GM18507 (cell line): ENCODE results near the gene TEX13A.
"Not testable (repeated sequence)": the region's sequence is repeated elsewhere in the genome, so short reads cannot be mapped to it uniquely, and the experiment has no call there.

ENCODE experiments used
- DNase-seq: peaks from one replicate; pipeline ENCODE4 v3.0.0; 2011; ENCODE audit warnings: low read depth; ENCODE audit not compliant: insufficient read length; ENCODE audit errors: extremely low spot score
- FAIRE-seq: peaks from 2 replicates; lab custom pipeline; 2011; peaks lifted over from hg19 to GRCh38; lab: Jason Lieb, UNC

TEX13A gene, protein sequence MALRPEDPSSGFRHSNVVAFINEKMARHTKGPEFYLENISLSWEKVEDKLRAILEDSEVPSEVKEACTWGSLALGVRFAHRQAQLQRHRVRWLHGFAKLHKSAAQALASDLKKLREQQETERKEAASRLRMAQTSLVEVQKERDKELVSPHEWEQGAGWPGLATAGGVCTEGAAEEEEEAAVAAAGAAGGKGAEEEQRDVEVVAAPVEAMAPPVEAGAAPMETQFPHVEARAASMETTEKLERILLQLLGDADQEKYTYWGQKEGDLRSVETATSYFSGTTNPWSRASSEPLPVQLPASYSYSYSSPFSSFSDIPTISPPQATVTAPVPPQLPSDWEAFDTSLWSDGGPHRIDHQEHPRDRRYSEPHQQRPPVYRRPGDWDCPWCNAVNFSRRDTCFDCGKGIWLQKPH

GRCh38 chrX:105220636-105221035 is at the start of gene TEX13A:
Gene TEX13A (minus strand): TSS chrX:105220694. CDS start chrX:105220397, 297 bp downstream.
- FAIRE-seq = no peak

GRCh38 chrX:105269386-105269785 is 48.9 kb upstream of the TEX13A start:
- FAIRE-seq (no peak), DNase-seq (no peak)

More at GRCh38 chrX:105220636-105221035, at the start of gene TEX13A:
- DNase-seq = no peak

GRCh38 chrX:105267167-105267566 is 46.7 kb upstream of the TEX13A start:
- DNase-seq (no peak), FAIRE-seq (no peak)

GRCh38 chrX:105266456-105266855 is 46.0 kb upstream of the TEX13A start:
- FAIRE-seq (no peak), DNase-seq (no peak)

GRCh38 chrX:105265093-105265492 is 44.6 kb upstream of the TEX13A start:
- FAIRE-seq (no peak), DNase-seq (no peak)

DNA sequence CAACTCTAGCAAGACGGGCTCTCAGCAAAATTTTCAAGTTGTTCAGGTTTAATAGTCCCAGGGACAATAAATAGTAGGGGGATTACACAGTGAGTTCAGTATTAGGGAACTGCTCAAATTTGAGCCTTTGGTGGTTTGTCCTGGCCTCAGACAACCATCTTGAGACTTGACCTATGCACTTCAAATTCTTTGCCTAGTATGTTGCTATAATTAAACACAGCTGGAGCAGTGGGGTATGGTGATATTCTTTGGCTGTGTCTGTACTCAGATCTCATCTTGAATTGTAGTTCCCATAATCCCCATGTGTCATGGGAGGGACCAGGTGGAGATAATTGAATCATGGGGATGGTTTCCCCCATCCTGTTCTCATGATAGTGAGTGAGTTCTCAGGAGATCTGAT is 43.3 kb upstream of the TEX13A start:
- no peak for DNase-seq
- FAIRE-seq = no peak

- FAIRE-seq = no peak
Measured at GRCh38 chrX:105263171-105263570, 42.7 kb upstream of the TEX13A start.

DNA sequence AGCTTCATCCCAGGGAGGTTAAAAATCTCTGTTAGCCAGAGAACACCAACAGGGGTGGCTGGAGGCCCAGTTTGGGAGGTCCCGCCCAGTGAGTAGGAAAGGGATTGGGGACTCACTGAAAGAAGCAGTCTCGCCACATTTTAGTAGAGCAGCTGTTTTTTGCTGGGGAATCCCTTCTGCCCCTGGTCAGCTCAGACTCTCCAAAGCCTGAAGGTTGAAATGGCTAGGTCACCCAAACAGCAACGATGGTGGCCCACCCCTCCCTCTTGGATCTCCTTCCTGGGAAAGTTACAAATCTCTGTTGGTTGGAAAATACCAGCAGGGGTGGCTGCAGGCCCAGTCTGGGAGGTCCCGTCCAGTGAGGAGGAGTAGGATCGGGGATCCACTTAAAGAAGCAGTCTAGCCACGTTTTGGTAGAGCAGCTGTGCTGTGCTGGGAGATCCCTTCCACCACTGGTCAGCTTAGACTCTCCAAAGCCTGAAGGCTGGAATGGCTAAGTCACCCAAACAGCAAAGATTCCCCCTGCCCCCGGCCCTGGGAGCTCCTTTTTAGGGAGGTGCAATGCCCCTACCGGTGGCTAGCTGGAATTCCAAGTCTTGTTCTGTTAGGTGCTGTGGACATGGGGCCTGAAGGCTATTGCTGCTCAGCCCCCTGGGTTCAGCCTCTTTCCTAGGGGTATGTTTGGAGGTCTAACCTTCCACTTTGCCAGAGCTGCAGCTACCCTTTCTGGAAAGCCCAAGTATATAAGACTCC is 40.0 kb upstream of the TEX13A start:
- DNase-seq (no peak), FAIRE-seq (no peak)

More at GRCh38 chrX:105263171-105263570, 42.7 kb upstream of the TEX13A start:
- no peak for DNase-seq

- no peak for FAIRE-seq
Measured at GRCh38 chrX:105241056-105241455, 20.6 kb upstream of the TEX13A start.

DNA sequence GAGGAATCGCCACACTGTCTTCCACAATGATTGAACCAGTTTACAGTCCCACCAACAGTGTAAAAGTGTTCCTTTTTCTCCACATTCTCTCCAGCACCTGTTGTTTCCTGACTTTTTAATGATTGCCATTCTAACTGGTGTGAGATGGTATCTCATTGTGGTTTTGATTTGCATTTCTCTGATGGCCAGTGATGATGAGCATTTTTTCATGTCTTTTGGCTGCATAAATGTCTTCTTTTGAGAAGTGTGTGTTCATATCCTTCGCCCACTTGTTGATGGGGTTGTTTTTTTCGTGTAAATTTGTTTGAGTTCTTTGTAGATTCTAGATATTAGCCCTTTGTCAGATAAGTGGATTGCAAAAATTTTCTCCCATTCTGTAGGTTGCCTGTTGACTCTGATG is 16.9 kb upstream of the TEX13A start:
- not testable (repeated sequence) for DNase-seq, FAIRE-seq

More at GRCh38 chrX:105241056-105241455, 20.6 kb upstream of the TEX13A start:
- DNase-seq = no peak

DNA sequence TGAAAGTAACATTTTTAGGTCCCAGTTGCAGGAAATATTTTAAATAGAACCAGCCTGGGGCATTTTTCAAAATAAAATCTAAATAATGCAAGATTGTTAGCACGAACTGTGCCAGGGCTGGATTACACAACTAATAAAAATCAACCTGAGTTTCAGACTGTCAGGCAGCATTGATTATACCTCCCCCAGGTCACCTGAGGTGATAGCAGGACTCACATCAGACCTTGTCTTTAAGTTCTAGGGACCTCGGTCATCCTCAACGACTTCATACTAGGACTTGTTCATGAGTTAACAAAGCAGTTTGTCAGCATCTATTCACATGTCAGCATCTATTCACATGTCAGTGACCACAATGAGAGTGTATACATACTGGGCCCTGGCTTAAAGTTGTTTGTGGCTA is 8.7 kb upstream of the TEX13A start:
- FAIRE-seq (no peak), DNase-seq (no peak)

- no peak for FAIRE-seq
- DNase-seq = no peak
Measured at GRCh38 chrX:105228602-105229001, 8.1 kb upstream of the TEX13A start.

DNA sequence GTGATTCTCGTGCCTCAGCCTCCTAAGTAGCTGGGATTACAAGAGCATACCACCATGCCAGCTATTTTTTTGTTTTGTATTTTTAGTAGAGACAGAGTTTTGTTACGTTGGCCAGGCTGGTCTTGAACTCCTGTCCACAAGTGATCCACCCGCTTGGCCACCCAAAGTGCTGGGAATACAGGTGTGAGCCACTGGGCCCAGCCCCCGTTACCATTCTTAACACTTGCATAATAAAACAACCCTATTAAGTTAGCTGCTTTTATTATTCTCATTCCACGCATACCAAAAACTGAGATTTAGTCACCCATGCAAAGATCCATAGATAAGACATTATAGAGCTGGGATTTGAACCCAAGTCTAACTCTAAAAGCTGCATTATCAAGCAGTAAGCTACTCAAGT is 6.0 kb upstream of the TEX13A start:
- FAIRE-seq = no peak
- no peak for DNase-seq

- FAIRE-seq (no peak), DNase-seq (no peak)
Measured at GRCh38 chrX:105221374-105221773, 880 bp upstream of the TEX13A start.

DNA sequence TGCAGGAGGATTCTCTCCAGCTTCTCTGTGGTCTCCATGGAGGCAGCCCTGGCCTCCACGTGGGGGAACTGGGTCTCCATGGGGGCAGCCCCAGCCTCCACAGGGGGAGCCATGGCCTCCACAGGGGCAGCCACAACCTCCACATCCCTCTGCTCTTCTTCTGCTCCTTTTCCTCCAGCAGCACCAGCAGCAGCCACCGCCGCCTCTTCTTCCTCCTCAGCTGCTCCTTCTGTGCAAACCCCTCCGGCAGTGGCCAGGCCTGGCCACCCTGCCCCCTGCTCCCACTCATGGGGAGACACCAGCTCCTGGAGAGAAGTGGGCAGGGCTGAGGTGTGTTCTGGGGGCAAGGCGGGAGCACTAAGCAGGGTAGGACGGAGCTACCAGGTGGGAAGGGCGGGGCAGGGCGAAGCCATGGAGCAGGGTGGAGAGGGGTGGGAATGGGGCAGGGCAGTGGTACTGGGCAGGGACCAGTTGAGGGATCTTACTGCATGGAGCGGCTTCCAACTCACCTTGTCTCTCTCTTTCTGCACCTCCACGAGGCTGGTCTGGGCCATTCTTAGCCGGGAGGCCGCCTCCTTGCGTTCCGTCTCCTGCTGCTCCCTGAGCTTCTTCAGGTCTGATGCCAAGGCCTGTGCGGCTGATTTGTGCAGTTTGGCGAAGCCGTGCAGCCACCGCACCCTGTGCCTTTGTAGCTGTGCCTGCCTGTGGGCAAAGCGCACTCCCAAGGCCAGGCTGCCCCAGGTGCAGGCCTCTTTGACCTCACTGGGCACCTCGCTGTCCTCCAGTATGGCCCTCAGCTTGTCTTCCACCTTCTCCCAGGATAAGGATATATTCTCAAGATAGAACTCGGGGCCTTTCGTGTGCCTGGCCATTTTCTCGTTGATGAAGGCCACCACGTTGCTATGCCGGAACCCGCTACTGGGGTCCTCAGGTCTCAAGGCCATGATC is 766 bp downstream of the TEX13A start:
- no peak for FAIRE-seq

DNA sequence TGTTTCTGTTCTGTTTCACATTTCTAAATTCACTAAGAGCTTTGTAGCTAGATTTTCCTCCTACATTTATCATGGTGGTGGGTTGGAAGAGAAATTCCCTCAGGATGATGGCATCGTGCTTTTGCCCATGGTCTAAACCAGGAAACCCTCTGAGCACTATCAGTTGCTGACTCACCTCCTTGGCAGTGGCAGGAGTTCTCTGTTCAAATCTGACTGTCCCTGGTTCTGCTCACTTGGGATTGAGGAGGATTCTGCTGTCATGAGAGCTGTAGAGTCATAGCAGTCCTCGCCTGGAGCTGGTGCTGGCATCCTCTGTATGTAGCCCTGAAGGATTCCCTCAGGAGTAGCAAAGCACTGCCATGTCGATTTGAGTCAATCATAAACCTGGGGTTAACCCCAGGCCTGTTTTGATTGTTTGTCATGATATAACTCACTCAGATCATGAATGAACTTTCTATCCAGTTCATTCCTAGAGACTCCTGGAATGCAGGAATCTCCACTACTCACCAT is 9.4 kb downstream of the TEX13A start:
- DNase-seq (no peak), FAIRE-seq (no peak)

More for the DNA sequence above, 766 bp downstream of the TEX13A start:
- DNase-seq = no peak

DNA sequence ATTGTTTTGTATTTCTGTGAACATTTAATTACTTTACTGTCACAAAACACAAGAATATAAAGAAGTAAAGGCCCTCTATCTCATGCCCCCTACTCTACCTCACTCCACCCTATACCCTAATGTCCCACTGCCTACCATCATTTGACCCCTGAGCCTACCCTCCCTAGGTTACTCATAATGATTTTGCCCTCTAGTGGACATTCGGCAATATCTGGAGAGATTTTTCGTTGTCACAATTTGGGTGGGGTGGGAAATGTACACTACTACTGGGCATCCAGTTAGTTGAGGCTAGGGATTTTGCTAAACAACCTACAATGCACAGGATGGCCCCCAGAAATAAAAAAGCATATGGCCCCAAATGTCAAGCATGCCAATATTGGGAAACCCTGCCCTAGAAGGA is 10.2 kb downstream of the TEX13A start:
- no peak for DNase-seq
- no peak for FAIRE-seq

DNA sequence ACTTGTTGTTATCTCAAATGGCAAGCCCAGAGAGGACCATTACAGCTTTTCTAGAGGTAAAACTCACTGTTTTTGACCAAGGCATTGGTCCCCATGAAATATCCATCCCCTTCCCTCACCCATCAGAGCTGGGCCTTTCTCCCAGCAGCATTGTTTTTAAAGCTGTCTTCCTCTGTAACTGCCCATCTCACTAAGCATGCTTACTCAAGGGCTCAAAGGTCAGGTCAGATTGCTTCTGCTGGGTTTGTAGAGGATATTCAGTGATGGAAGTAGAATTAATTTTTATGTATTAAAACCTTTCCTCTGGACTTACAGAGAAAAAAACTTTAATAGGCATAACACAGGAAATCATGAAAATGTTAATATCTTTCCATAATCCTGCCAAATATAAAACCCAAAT is 11.1 kb downstream of the TEX13A start:
- DNase-seq (no peak), FAIRE-seq (no peak)

- DNase-seq (no peak), FAIRE-seq (no peak)
Measured at GRCh38 chrX:105191878-105192277, 28.6 kb downstream of the TEX13A start.
